HepG2 (cell line): ENCODE data around the gene PRKAG3. TPM values are rescaled to one million over a fixed set of nuclear protein-coding genes. Genes with fewer than 3 reads are reported as not detected.
A peak's percentile ranks its signal among the peaks of the same experiment; 100 is the strongest.

ENCODE experiments used
- CREM ChIP-seq, 2 experiments: sonication (generic) in 1 of 2; formaldehyde crosslinking in 1 of 2; IDR thresholded peaks; 2 replicates each; pipeline versions ENCODE4 v1.4.0 to v1.6.1; 2016 to 2020; ENCODE audit warnings: antibody characterized with exemption in 1 of 2, mild to moderate bottlenecking in 1 of 2, missing genetic modification reagents in 1 of 2
- DR1 ChIP-seq: sonication (generic); formaldehyde crosslinking; IDR thresholded peaks from 2 replicates; pipeline ENCODE4 v1.8.0; 2021; ENCODE audit warnings: mild to moderate bottlenecking, missing genetic modification reagents, inconsistent platforms
- ESRRA ChIP-seq: sonication (generic); formaldehyde crosslinking; IDR thresholded peaks from 2 replicates; pipeline ENCODE4 v1.5.1; 2020; ENCODE audit warnings: mild to moderate bottlenecking, low read depth, missing genetic modification reagents
- HDAC2 ChIP-seq: sonication (generic); formaldehyde crosslinking; IDR thresholded peaks from 2 replicates; pipeline ENCODE4 v1.4.0; 2020; ENCODE audit warnings: missing genetic modification reagents
- HMGXB3 ChIP-seq: sonication (generic); formaldehyde crosslinking; IDR thresholded peaks from 2 replicates; pipeline ENCODE4 v1.4.0; 2020; ENCODE audit warnings: missing genetic modification reagents, borderline replicate concordance
- HNF4A ChIP-seq: sonication (generic); formaldehyde crosslinking; IDR thresholded peaks from 2 replicates; pipeline ENCODE4 v1.4.0; 2020; ENCODE audit warnings: missing genetic modification reagents
- HOXA3 ChIP-seq: sonication (generic); formaldehyde crosslinking; IDR thresholded peaks from 2 replicates; pipeline ENCODE4 v1.5.0; 2020; ENCODE audit warnings: missing genetic modification reagents
- KDM6A ChIP-seq: IDR thresholded peaks from 2 replicates; pipeline ENCODE4 v1.6.1; 2016; ENCODE audit warnings: low read depth
- MIXL1 ChIP-seq: IDR thresholded peaks from 2 replicates; pipeline ENCODE4 v1.6.1; 2016
- POGK ChIP-seq: sonication (generic); formaldehyde crosslinking; conservative IDR thresholded peaks from 2 replicates; pipeline ENCODE4 v1.8.0; 2022; ENCODE audit warnings: mild to moderate bottlenecking, moderate library complexity, missing genetic modification reagents
- POLR2G ChIP-seq: fragments of 200-400 bp; formaldehyde crosslinking; IDR thresholded peaks from 2 replicates; pipeline ENCODE4 v1.6.1; 2018; ENCODE audit warnings: mild to moderate bottlenecking, low read depth, low read length, moderate library complexity
- SAP130 ChIP-seq: IDR thresholded peaks from 2 replicates; pipeline ENCODE4 v1.6.1; 2016; ENCODE audit warnings: low read depth
- SMC3 ChIP-seq: IDR thresholded peaks from 2 replicates; pipeline ENCODE4 v1.6.1; 2011; ENCODE audit warnings: low read length, improper control_type of control experiment
- SNRNP70 ChIP-seq: fragments of 200-400 bp; formaldehyde crosslinking; IDR thresholded peaks from 2 replicates; pipeline ENCODE4 v1.6.1; 2017; ENCODE audit warnings: mild to moderate bottlenecking, low read depth, low read length, moderate library complexity
- SOX6 ChIP-seq, 2 experiments: fragments of 450-650 bp in 1 of 2; sonication (generic) in 1 of 2; formaldehyde crosslinking in 1 of 2; IDR thresholded peaks; 2 replicates each; pipeline versions ENCODE4 v1.4.0 to v1.6.1; 2017 to 2020; ENCODE audit warnings: antibody characterized with exemption in 1 of 2, mild to moderate bottlenecking in 1 of 2, missing genetic modification reagents in 1 of 2
- TFDP1 ChIP-seq: IDR thresholded peaks from 2 replicates; pipeline ENCODE4 v1.6.1; 2016; ENCODE audit warnings: missing compliant biosample characterization, missing genetic modification reagents, borderline replicate concordance
- ZMYM4 ChIP-seq: sonication (generic); formaldehyde crosslinking; IDR thresholded peaks from 2 replicates; pipeline ENCODE4 v1.8.1; 2023; ENCODE audit warnings: mild to moderate bottlenecking, missing genetic modification reagents
- ZNF143 ChIP-seq: sonication (generic); formaldehyde crosslinking; IDR thresholded peaks from 2 replicates; pipeline ENCODE4 v1.4.0; 2020; ENCODE audit warnings: missing genetic modification reagents
- ZNF737 ChIP-seq: sonication (generic); formaldehyde crosslinking; IDR thresholded peaks from 2 replicates; pipeline ENCODE4 v1.5.0; 2020; ENCODE audit warnings: missing genetic modification reagents, mild to moderate bottlenecking, borderline replicate concordance
- ZXDC ChIP-seq: sonication (generic); formaldehyde crosslinking; IDR thresholded peaks from 2 replicates; pipeline ENCODE4 v1.5.0; 2020; ENCODE audit warnings: mild to moderate bottlenecking, missing genetic modification reagents
- polyA plus RNA-seq, 8 experiments: library from polyadenylated mRNA; depleted of rRNA in 3 of 8; stranded (reverse) in 7 of 8; unstranded in 1 of 8; fragments of >200 nt; fragmentation: Illumina TruSeq in 4 of 8; extraction: Trizol in 4 of 8; gene quantifications; 2 replicates each; pipeline versions ENCODE4 v1.2.1 to v1.2.3, GENCODE V29; 2011 to 2016; ENCODE audit warnings: low read depth in 4 of 8, missing spikeins in 1 of 8, mixed read lengths in 1 of 8; ENCODE audit not compliant: insufficient read depth in 1 of 8
- total RNA-seq, 5 experiments: library from RNA; depleted of rRNA; stranded (reverse); fragments of >200 nt; fragmentation: Illumina TruSeq; extraction: Trizol; gene quantifications; 2 replicates each; pipeline ENCODE4 v1.2.3, GENCODE V29; 2016; ENCODE audit warnings: low read depth in 1 of 5

Gene PRKAG3
- total and polyA plus RNA-seq, 2 of the 13 experiments (the other 11 are each of a cell fraction or from before 2014, with no cell fraction given) = not detected

GRCh38 chr2:218806346-218806978 lies 25.1 kb downstream of the PRKAG3 start (continued):
- 0 out of 2 replicates have a peak, but pooled peaks have one; percentile 42 for TF ChIP-seq ESRRA
- peak; percentile 54 for TF ChIP-seq TFDP1 (CRISPR knock-in tag)
- TF ChIP-seq MIXL1 (CRISPR knock-in tag) = peak; percentile 59; the same call in 1 of the 2 replicates
- TF ChIP-seq SNRNP70 = no peak
- no peak for TF ChIP-seq SOX6 (IDR thresholded peaks at IDR 0.05)
- TF ChIP-seq SOX6 (CRISPR knock-in tag; IDR thresholded peaks at IDR 0.05) = peak; percentile 84
- TF ChIP-seq HDAC2 = peak; percentile 87
- TF ChIP-seq ZNF143 (CRISPR knock-in tag) = 0 out of 2 replicates have a peak, but pooled peaks have one; percentile 39
- peak; percentile 59; the same call in 1 of the 2 replicates for TF ChIP-seq HMGXB3
- no peak for TF ChIP-seq KDM6A (CRISPR knock-in tag)
- TF ChIP-seq ZXDC (CRISPR knock-in tag) = no peak
- TF ChIP-seq SAP130 (CRISPR knock-in tag) = peak; percentile 89
- peak; percentile 55; the same call in 1 of the 2 replicates for TF ChIP-seq HOXA3 (CRISPR knock-in tag)
- TF ChIP-seq POLR2G = no peak
- TF ChIP-seq DR1 (CRISPR knock-in tag) = no peak
- TF ChIP-seq HNF4A (CRISPR knock-in tag) = peak; percentile 65
- peak; percentile 74 for TF ChIP-seq ZMYM4
- peak; percentile 76 for TF ChIP-seq SMC3
- TF ChIP-seq POGK (CRISPR knock-in tag) = 0 out of 2 replicates have a peak, but pooled peaks have one; percentile 35
- TF ChIP-seq CREM (IDR thresholded peaks at IDR 0.05) = peak; percentile 62; the same call in 1 of the 2 replicates
- TF ChIP-seq CREM (CRISPR knock-in tag; IDR thresholded peaks at IDR 0.05) = no peak
- no peak for TF ChIP-seq ZNF737 (CRISPR knock-in tag)
